ENCODE results near the gene BTBD8.
"Not testable (repeated sequence)": the region's sequence is repeated elsewhere in the genome, so short reads cannot be mapped to it uniquely, and the experiment has no call there.

BTBD8 gene

GRCh38 chr1:92080128-92080985 lies at the start of gene BTBD8:
Gene BTBD8 (plus strand): TSS chr1:92080345. CDS start chr1:92080572, 227 bp downstream.
- peak; percentile 68 for DNase-seq (ENCODE audit: low read depth)

- no peak for DNase-seq (ENCODE audit: low read depth)
Measured at GRCh38 chr1:92030656-92031107, 49.5 kb upstream of the BTBD8 start.

GRCh38 chr1:92031281-92032110 lies 48.6 kb upstream of the BTBD8 start:
- DNase-seq (ENCODE audit: low read depth), result no peak

DNA sequence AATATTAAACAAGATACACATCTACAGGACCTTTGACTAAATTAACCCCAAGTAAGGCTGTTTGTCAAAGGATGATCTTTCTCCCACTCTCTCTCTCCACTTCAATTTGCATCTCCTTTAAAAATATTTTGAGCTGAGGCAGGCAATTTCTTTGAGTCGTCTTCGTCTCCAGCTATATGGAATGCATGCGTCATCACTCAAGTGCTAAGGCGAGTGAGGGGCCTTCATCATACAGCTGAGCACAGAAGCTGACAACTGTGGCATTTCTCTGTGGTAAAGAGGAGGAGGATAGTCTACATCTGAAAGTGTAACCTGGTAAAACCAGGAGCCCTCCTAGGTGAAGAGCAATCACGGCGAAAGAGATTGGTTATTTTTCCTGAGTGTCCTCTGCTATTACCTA lies 42.7 kb upstream of the BTBD8 start:
- DNase-seq (ENCODE audit: low read depth), result no peak

GRCh38 chr1:92038695-92039346 lies 41.3 kb upstream of the BTBD8 start:
- DNase-seq (ENCODE audit: low read depth), result no peak

DNA sequence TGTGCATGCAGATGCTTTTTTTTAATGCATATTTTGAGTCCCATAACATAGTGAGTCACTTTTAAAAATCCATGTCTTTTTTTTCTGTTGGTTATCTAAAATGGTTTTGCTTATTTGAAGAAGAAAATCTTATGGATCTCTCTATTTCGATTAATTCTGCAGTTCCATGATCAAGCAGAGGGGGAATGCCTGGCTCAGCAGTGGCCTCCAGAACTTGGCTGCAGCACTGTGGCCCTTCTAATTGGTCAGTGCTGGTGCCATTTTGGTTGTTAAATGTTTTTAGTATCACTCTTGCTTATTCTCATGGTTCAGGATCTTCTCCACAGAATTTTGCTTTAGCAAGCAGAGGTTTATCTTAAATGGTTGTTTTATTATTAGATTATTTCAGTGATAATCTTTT lies 39.2 kb upstream of the BTBD8 start:
- no peak for DNase-seq (ENCODE audit: low read depth)

DNA sequence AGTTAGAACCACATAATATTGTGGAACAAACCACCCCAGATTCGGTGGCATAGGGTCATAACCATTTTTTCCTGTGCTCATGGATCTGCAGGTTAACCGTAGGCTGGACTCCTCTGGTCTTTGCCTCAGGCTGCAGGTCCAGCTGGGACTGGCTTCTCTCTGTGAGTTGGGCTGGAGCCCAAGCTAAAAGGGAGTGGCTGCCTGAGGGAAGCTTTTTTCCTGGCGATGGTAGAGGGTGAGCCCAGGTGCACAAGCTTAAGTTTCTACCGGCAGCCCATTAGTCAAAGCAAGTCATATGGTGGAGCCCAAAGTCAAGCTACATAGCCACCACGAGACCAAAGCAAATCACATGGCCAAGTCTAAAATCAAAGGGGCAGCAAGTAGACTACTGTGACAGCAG lies 36.5 kb upstream of the BTBD8 start:
- DNase-seq (ENCODE audit: low read depth), result no peak

GRCh38 chr1:92045766-92046495 lies 34.2 kb upstream of the BTBD8 start:
- DNase-seq (ENCODE audit: low read depth), result no peak

DNA sequence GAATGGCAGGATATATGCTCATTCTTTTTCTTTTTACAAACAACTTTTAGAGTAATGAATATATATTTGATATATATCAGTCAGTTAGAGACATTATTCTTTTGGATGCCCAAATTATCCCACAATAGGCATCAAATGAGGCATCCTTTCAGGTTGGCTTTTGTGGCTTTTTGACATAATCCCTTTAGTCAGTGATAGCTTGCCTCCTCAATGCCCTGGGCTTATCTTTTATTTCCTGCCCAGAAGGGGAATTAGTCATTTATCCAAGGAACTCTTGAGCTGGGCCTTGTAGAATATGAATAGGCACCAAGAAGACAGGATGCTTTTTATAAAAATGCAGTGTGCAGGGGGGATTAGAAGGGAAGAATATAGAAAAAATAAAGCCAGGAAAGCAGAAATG lies 28.2 kb upstream of the BTBD8 start:
- no peak for DNase-seq (ENCODE audit: low read depth)

GRCh38 chr1:92065042-92065441 lies 15.1 kb upstream of the BTBD8 start:
- no peak for DNase-seq (ENCODE audit: low read depth)

GRCh38 chr1:92066321-92066720 lies 13.8 kb upstream of the BTBD8 start:
- DNase-seq (ENCODE audit: low read depth), result no peak

DNA sequence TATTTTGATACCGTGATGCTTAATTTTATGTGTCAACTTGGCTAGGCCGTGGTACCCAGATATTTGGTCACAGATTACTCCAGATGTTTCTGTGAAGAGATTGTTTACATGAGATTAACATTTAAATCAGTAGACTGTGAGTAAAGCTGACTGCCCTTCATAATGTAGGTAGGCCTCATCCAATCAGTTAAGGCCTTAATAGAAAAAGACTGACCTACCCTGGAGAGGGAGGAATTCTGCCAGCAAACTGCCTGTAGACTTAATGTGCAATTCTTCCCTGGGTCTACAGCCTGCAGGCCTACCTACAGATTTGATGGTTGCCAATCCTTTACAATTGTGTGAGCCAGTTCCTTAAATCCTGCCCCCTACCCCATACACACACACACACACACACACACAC lies 9.3 kb upstream of the BTBD8 start:
- DNase-seq (ENCODE audit: low read depth), result no peak

- not testable (repeated sequence) for DNase-seq (ENCODE audit: low read depth)
Measured at GRCh38 chr1:92074446-92074845, 5.7 kb upstream of the BTBD8 start.

GRCh38 chr1:92075311-92075710 lies 4.8 kb upstream of the BTBD8 start, which contains the start of gene SETSIP:
Gene SETSIP (minus strand): TSS chr1:92075411. CDS start chr1:92075411, 0 bp downstream.
- DNase-seq (ENCODE audit: low read depth), result no peak

DNA sequence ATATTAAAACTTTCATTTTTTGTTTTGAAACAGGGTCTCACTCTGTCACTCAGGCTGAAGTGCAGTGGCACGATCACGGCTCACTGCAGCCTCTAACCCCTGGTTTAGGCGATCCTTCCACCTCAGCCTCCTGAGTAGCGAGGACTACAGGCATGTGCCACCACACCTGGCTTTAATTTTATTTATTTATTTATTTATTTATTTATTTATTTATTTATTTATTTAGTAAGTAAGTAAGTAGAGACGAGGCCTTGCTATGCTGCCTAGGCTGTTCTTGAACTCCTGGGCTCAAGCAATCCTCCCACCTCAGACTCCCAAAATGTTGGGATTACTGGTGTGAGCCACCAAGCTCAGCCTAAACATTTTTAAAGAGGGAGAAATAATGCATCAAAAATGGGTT lies 3.8 kb upstream of the BTBD8 start:
- no peak for DNase-seq (ENCODE audit: low read depth)

DNA sequence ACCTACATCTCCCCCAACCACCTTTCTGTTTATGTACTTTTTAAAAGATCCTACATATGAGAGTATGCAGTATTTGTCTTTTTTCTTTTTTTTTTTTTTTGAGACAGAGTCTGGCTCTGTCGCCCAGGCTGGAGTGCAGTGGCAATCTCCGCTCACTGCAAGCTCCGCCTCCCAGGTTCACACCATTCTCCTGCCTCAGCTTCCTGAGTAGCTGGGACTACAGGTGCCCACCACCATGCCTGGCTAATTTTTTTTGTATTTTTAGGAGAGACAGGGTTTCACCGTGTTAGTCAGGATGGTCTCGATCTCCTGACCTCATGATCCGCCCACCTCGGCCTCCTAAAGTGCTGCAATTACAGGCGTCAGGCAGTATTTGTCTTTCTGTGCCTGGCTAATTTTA lies 2.1 kb upstream of the BTBD8 start:
- not testable (repeated sequence) for DNase-seq (ENCODE audit: low read depth)

GRCh38 chr1:92079441-92079840 lies 704 bp upstream of the BTBD8 start:
- DNase-seq (ENCODE audit: low read depth), result no peak

- no peak for DNase-seq (ENCODE audit: low read depth)
Measured at GRCh38 chr1:92081031-92081430, 886 bp downstream of the BTBD8 start.

DNA sequence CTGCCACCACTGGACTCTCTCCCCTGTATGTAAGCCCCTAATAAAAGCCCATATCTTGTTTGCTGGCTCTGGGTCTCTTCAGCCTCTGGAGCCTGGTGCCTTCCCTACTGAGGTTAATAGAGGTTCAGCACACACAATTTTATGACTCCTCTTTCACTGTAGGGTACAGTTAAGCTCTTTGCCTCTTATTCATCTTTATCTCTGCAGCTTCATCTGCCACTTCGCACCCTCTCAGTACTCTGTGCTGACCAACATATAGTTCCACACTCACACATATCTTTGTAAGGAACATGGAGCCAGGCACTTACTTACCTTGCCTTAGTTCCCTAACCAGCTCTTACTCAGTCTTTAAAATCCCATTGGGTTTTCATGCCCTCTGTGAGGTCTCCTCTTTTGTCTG lies 4.5 kb downstream of the BTBD8 start:
- no peak for DNase-seq (ENCODE audit: low read depth)

DNA sequence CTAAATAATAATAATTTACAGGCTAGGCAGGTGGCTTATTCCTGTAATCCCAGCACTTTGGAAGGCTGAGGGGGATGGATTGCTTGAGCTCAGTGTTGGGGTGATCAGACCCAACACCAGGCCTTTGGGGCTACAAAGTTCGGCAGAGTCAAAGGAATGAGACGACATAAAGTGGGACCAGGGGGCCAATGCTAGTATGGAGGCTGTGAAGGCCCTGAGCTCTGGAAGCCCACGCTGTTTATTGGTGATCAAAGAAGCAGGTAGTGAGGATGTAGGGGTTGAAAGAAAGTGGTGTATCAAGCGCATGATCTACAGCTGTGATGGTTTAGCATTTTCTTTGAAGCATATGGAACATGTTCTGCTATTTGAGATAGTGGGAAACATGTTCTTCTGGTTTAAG lies 5.6 kb downstream of the BTBD8 start:
- no peak for DNase-seq (ENCODE audit: low read depth)

GRCh38 chr1:92087542-92087941 lies 7.4 kb downstream of the BTBD8 start:
- no peak for DNase-seq (ENCODE audit: low read depth)

GRCh38 chr1:92091625-92092024 lies 11.5 kb downstream of the BTBD8 start:
- no peak for DNase-seq (ENCODE audit: low read depth)

Data from stimulated activated CD8-positive, alpha-beta memory T cell treated with anti-CD3 and anti-CD28 coated beads, Interleukin-7, amount 100 ng/mL, for 24 hours (primary cell).